Stomach smooth muscle (tissue), 2 donors: ENCODE results near the gene PPP2CA.

Source experiments
- H3K27ac ChIP-seq: one replicate; pipeline ENCODE4 v1.7.0; 2013; ENCODE audit warnings: mild to moderate bottlenecking, low read length, inconsistent platforms
- H3K27me3 ChIP-seq, 2 donors: one replicate each; pipeline ENCODE4 v1.7.0; 2013; ENCODE audit warnings: low read length in 2 of 2; ENCODE audit not compliant: insufficient read depth in 2 of 2, control insufficient read depth in 1 of 2
- H3K36me3 ChIP-seq, 2 donors: one replicate each; pipeline ENCODE4 v1.7.0; 2013; ENCODE audit warnings: low read length in 2 of 2; ENCODE audit not compliant: control insufficient read depth in 2 of 2, insufficient read depth in 2 of 2
- H3K4me1 ChIP-seq: one replicate; pipeline ENCODE4 v1.7.0; 2013; ENCODE audit warnings: low read length; ENCODE audit not compliant: control insufficient read depth, insufficient read depth
- H3K4me3 ChIP-seq, 2 donors: one replicate each; pipeline ENCODE4 v1.7.0; 2013; ENCODE audit warnings: low read length in 2 of 2
- H3K9ac ChIP-seq, 2 donors: one replicate each; pipeline ENCODE4 v1.7.0; 2013; ENCODE audit warnings: low read length in 2 of 2, mild to moderate bottlenecking in 1 of 2
- H3K9me3 ChIP-seq, 2 donors: one replicate each; pipeline ENCODE4 v1.7.0; 2013; ENCODE audit warnings: low read length in 2 of 2; ENCODE audit not compliant: control insufficient read depth in 2 of 2
- donor health status: healthy.
- donor health status: Pancreatic carcinoma.

The PPP2CA gene

GRCh38 chr5:134146651-134147518 lies 79.0 kb downstream of the PPP2CA start:
- Histone ChIP-seq H3K9ac (no peak overlapping the region), H3K4me1 (peaks cover 27% of the 10 kb centered on the region)

GRCh38 chr5:134145779-134146581 lies 79.9 kb downstream of the PPP2CA start:
- H3K9ac ChIP-seq, result no peak overlapping the region
- H3K4me3 ChIP-seq, result no peak overlapping the region
- peaks cover 34 to 57% of the 10 kb centered on the region in 2 donors for H3K36me3 ChIP-seq
- no peak overlapping the region for H3K27ac ChIP-seq
- H3K4me1 ChIP-seq, result peaks cover 29% of the 10 kb centered on the region
- no peaks in the 10 kb centered on the region for H3K27me3 ChIP-seq
- no peaks in the 10 kb centered on the region for H3K9me3 ChIP-seq

More at GRCh38 chr5:134146651-134147518, 79.0 kb downstream of the PPP2CA start:
- Histone ChIP-seq H3K36me3 (peaks cover 32 to 60% of the 10 kb centered on the region in 2 donors), H3K4me3 (no peak overlapping the region), H3K27me3 (no peaks in the 10 kb centered on the region), H3K9me3 (no peaks in the 10 kb centered on the region), H3K27ac (no peak overlapping the region)

GRCh38 chr5:134145041-134145757 lies 80.7 kb downstream of the PPP2CA start:
- no peak overlapping the region for H3K4me3 ChIP-seq

More at GRCh38 chr5:134145041-134145757, 80.7 kb downstream of the PPP2CA start:
- H3K27ac ChIP-seq, result no peak overlapping the region
- peaks cover 34% of the 10 kb centered on the region for H3K4me1 ChIP-seq
- H3K9ac ChIP-seq, result peak overlapping the region in 1 of 2 donors; percentile 21
- H3K27me3 ChIP-seq, result no peaks in the 10 kb centered on the region
- no peaks in the 10 kb centered on the region for H3K9me3 ChIP-seq
- peaks cover 29 to 49% of the 10 kb centered on the region in 2 donors for H3K36me3 ChIP-seq
